GM23338 (cell line): ENCODE measurements around the gene MMP15. TPM values are rescaled to one million over a fixed set of nuclear protein-coding genes. Genes with fewer than 3 reads are reported as not detected.

Experiments used
- ATAC-seq: fragments of 200-7000 bp; cut with Tn5 transposase; 3 replicates; pipeline ENCODE4 v1.9.1; 2020
- DNase-seq: peaks from one replicate; pipeline ENCODE4 v3.0.0-alpha.2; 2015; ENCODE audit warnings: low spot score
- H2AFZ ChIP-seq: fragments of 200-600 bp; sonication (generic); 2 replicates; pipeline ENCODE4 v1.8.0; 2016; ENCODE audit warnings: antibody characterized with exemption, mild to moderate bottlenecking, moderate library complexity
- H3F3A ChIP-seq: fragments of 200-600 bp; sonication (generic); replicated peaks from 2 replicates; pipeline ENCODE4 v1.8.0; 2017; ENCODE audit warnings: antibody characterized with exemption, mixed run types, low read depth
- H3K27ac ChIP-seq: fragments of 200-600 bp; sonication (generic); 2 replicates; pipeline ENCODE4 v1.6.1; 2016; ENCODE audit warnings: low read depth
- H3K27me3 ChIP-seq: fragments of 200-600 bp; sonication (generic); 2 replicates; pipeline ENCODE4 v1.8.0; 2016; ENCODE audit warnings: mild to moderate bottlenecking, mixed run types, moderate library complexity; ENCODE audit not compliant: insufficient read depth
- H3K36me3 ChIP-seq: fragments of 200-600 bp; sonication (generic); 2 replicates; pipeline ENCODE4 v1.8.0; 2016; ENCODE audit warnings: mild to moderate bottlenecking; ENCODE audit not compliant: insufficient read depth
- H3K4me1 ChIP-seq: fragments of 200-600 bp; sonication (generic); 2 replicates; pipeline ENCODE4 v1.8.0; 2016; ENCODE audit warnings: mild to moderate bottlenecking, moderate library complexity; ENCODE audit not compliant: insufficient read depth
- H3K4me2 ChIP-seq: fragments of 200-600 bp; sonication (generic); 2 replicates; pipeline ENCODE4 v1.7.1; 2017; ENCODE audit warnings: mixed run types
- H3K4me3 ChIP-seq: fragments of 200-600 bp; sonication (generic); 2 replicates; pipeline ENCODE4 v1.6.1; 2016; ENCODE audit warnings: mixed run types
- H3K79me2 ChIP-seq: fragments of 200-600 bp; sonication (generic); replicated peaks from 2 replicates; pipeline ENCODE4 v1.8.0; 2017; ENCODE audit warnings: mild to moderate bottlenecking; ENCODE audit not compliant: insufficient read depth
- H3K9me2 ChIP-seq: fragments of 200-600 bp; sonication (generic); 2 replicates; pipeline ENCODE4 v1.8.0; 2017; ENCODE audit not compliant: insufficient read depth
- H4K20me1 ChIP-seq: fragments of 200-600 bp; sonication (generic); replicated peaks from 2 replicates; pipeline ENCODE4 v1.8.0; 2017; ENCODE audit warnings: mild to moderate bottlenecking; ENCODE audit not compliant: insufficient read depth
- H3K27ac Mint-ChIP-seq: 2 replicates; pipeline ENCODE4 v1.8.0; 2020; ENCODE audit warnings: inconsistent platforms, mild to moderate bottlenecking, moderate library complexity, mixed read lengths
- H3K27me3 Mint-ChIP-seq: 3 replicates; pipeline ENCODE4 v1.8.0; 2022; ENCODE audit warnings: low read depth, mild to moderate bottlenecking, moderate library complexity, mixed read lengths, inconsistent platforms; ENCODE audit not compliant: insufficient read depth, poor library complexity
- H3K36me3 Mint-ChIP-seq: 3 replicates; pipeline ENCODE4 v1.8.0; 2021; ENCODE audit warnings: low read depth, mild to moderate bottlenecking, inconsistent platforms, moderate library complexity, mixed read lengths
- H3K4me1 Mint-ChIP-seq: 3 replicates; pipeline ENCODE4 v1.8.0; 2020; ENCODE audit warnings: mild to moderate bottlenecking, inconsistent platforms, mixed read lengths
- H3K4me3 Mint-ChIP-seq: 3 replicates; pipeline ENCODE4 v1.8.0; 2021; ENCODE audit warnings: moderate library complexity, mild to moderate bottlenecking, inconsistent platforms, mixed read lengths
- H3K9me3 Mint-ChIP-seq: 3 replicates; pipeline ENCODE4 v1.8.0; 2020; ENCODE audit warnings: moderate library complexity, mild to moderate bottlenecking, inconsistent platforms, mixed read lengths
- CREB1 ChIP-seq: fragments of 250-450 bp; sonication (Bioruptor Pico); IDR thresholded peaks from 2 replicates; pipeline ENCODE4 v1.5.0; 2020; ENCODE audit warnings: low read depth, mild to moderate bottlenecking, moderate library complexity
- EZH2 ChIP-seq: fragments of 200-600 bp; sonication (generic); IDR thresholded peaks from one replicate; pipeline ENCODE4 v1.8.0; 2017; ENCODE audit warnings: antibody characterized with exemption, mild to moderate bottlenecking, low read depth; ENCODE audit not compliant: unreplicated experiment
- EZH2phosphoT487 ChIP-seq: fragments of 200-600 bp; sonication (generic); IDR thresholded peaks from one replicate; pipeline ENCODE4 v1.8.1; 2018; ENCODE audit warnings: antibody characterized with exemption; ENCODE audit not compliant: unreplicated experiment
- JUNB ChIP-seq: IDR thresholded peaks from one replicate; pipeline ENCODE4 v1.6.1; 2016; ENCODE audit warnings: antibody characterized with exemption; ENCODE audit not compliant: unreplicated experiment
- NANOG ChIP-seq: IDR thresholded peaks from 2 replicates; pipeline ENCODE4 v1.6.1; 2016; ENCODE audit warnings: antibody characterized with exemption, borderline replicate concordance
- POLR2AphosphoS5 ChIP-seq: IDR thresholded peaks from 2 replicates; pipeline ENCODE4 v1.6.1; 2016; ENCODE audit warnings: antibody characterized with exemption, low read depth
- STAT1 ChIP-seq: IDR thresholded peaks from one replicate; pipeline ENCODE4 v1.6.1; 2016; ENCODE audit warnings: antibody characterized with exemption; ENCODE audit not compliant: unreplicated experiment
- ZNF114 ChIP-seq: fragments of 250-450 bp; sonication (Bioruptor Pico); IDR thresholded peaks from 2 replicates; pipeline ENCODE4 v1.5.0; 2020; ENCODE audit warnings: mild to moderate bottlenecking, moderate library complexity
- ZNF331 ChIP-seq: fragments of 250-450 bp; sonication (Bioruptor Pico); IDR thresholded peaks from 2 replicates; pipeline ENCODE4 v1.5.0; 2020; ENCODE audit warnings: low read depth, mild to moderate bottlenecking, moderate library complexity
- polyA plus RNA-seq: library from polyadenylated mRNA; unstranded; fragments of >200 nt; fragmentation: Nextera tagmentation; extraction: Ambion mirVana; gene quantifications from 2 replicates; pipeline ENCODE4 v1.2.1, GENCODE V29; 2016
- total RNA-seq: library from RNA; depleted of rRNA; stranded (reverse); fragments of >200 nt; shearing (Covaris generic); gene quantifications from 2 replicates; pipeline ENCODE4 v1.2.3, GENCODE V29; 2014
- TF ChIP-seq, protein P1 (sequence below): IDR thresholded peaks from one replicate; pipeline ENCODE4 v1.6.1; 2018; ENCODE audit warnings: antibody characterized with exemption; ENCODE audit not compliant: unreplicated experiment
- TF ChIP-seq, protein P2 (sequence below): fragments of 250-450 bp; sonication (Bioruptor Pico); IDR thresholded peaks from 2 replicates; pipeline ENCODE4 v1.5.0; 2020; ENCODE audit warnings: mild to moderate bottlenecking, moderate library complexity
- TF ChIP-seq, protein P3 (sequence below), 2 experiments: fragments of 200-600 bp in 1 of 2; sonication (generic) in 1 of 2; conservative IDR thresholded peaks; 2 replicates each; pipeline versions ENCODE4 v1.5.1 to v1.6.1; 2016 to 2017; ENCODE audit warnings: antibody characterized with exemption in 2 of 2, low read depth in 2 of 2, mild to moderate bottlenecking in 2 of 2, moderate library complexity in 1 of 2
- TF ChIP-seq, protein P4 (sequence below): IDR thresholded peaks from 2 replicates; pipeline ENCODE4 v1.6.1; 2016; ENCODE audit warnings: antibody characterized with exemption

Gene MMP15
- total and polyA plus RNA-seq, 2 experiments from 2014 or later, result 10.9 to 79.1 TPM

DNA sequence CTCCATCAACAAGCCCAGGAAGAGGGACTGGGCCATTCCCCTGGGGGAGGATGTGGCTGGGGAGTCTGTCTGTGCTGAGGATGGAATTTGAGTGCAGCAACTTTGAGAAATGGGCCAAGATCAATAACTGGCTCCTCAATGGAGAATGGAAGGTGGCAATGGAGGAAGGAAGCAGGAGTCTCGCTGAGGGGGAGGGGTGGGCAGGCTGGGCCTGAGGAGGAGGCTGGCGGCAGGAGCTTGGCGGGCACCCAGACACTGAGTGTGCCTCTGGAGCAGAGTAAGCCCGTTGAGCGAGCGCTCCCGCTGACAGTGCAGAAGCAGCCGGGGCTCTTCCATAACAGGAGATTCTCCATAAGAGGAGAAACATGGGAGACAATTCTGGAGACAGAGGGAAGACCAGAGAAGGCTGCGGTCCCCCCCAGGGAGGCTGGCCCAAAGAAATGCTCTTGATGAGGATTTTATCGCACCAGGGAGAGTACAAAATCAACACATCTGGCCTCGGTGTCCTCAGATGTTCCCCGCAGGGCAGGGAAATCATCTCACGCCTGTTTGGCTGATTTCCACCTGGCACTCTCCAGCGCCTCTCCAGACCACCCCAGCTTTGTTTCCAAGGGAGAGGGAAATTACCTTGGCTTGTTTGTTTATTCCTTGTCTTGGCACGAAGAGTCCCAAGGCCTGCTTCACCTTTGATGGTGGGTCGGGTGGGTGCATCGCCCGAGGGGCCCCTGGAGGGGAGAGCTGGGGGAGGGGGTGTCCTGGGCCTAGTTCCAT is 2.8 kb upstream of the MMP15 start:
- H3K27me3 ChIP-seq, result peaks cover 5% of the 10 kb centered on the region; the same call in 1 of the 2 replicates
- H3K4me1 ChIP-seq, result peaks cover 25% of the 10 kb centered on the region
- peaks cover 37% of the 10 kb centered on the region for H3K4me1 Mint-ChIP-seq
- no peak overlapping the region for H3K27ac Mint-ChIP-seq
- ATAC-seq (no peak), DNase-seq (peak; percentile 29)
- TF ChIP-seq CREB1 (CRISPR knock-in tag) (no peak), EZH2 (no peak), POLR2AphosphoS5 (no peak), NANOG (no peak), ZNF114 (no peak), STAT1 (no peak), EZH2phosphoT487 (no peak), ZNF331 (CRISPR knock-in tag) (no peak), JUNB (no peak)
- TF ChIP-seq, protein P1, sequence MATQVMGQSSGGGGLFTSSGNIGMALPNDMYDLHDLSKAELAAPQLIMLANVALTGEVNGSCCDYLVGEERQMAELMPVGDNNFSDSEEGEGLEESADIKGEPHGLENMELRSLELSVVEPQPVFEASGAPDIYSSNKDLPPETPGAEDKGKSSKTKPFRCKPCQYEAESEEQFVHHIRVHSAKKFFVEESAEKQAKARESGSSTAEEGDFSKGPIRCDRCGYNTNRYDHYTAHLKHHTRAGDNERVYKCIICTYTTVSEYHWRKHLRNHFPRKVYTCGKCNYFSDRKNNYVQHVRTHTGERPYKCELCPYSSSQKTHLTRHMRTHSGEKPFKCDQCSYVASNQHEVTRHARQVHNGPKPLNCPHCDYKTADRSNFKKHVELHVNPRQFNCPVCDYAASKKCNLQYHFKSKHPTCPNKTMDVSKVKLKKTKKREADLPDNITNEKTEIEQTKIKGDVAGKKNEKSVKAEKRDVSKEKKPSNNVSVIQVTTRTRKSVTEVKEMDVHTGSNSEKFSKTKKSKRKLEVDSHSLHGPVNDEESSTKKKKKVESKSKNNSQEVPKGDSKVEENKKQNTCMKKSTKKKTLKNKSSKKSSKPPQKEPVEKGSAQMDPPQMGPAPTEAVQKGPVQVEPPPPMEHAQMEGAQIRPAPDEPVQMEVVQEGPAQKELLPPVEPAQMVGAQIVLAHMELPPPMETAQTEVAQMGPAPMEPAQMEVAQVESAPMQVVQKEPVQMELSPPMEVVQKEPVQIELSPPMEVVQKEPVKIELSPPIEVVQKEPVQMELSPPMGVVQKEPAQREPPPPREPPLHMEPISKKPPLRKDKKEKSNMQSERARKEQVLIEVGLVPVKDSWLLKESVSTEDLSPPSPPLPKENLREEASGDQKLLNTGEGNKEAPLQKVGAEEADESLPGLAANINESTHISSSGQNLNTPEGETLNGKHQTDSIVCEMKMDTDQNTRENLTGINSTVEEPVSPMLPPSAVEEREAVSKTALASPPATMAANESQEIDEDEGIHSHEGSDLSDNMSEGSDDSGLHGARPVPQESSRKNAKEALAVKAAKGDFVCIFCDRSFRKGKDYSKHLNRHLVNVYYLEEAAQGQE, result no peak
- TF ChIP-seq, protein P2, sequence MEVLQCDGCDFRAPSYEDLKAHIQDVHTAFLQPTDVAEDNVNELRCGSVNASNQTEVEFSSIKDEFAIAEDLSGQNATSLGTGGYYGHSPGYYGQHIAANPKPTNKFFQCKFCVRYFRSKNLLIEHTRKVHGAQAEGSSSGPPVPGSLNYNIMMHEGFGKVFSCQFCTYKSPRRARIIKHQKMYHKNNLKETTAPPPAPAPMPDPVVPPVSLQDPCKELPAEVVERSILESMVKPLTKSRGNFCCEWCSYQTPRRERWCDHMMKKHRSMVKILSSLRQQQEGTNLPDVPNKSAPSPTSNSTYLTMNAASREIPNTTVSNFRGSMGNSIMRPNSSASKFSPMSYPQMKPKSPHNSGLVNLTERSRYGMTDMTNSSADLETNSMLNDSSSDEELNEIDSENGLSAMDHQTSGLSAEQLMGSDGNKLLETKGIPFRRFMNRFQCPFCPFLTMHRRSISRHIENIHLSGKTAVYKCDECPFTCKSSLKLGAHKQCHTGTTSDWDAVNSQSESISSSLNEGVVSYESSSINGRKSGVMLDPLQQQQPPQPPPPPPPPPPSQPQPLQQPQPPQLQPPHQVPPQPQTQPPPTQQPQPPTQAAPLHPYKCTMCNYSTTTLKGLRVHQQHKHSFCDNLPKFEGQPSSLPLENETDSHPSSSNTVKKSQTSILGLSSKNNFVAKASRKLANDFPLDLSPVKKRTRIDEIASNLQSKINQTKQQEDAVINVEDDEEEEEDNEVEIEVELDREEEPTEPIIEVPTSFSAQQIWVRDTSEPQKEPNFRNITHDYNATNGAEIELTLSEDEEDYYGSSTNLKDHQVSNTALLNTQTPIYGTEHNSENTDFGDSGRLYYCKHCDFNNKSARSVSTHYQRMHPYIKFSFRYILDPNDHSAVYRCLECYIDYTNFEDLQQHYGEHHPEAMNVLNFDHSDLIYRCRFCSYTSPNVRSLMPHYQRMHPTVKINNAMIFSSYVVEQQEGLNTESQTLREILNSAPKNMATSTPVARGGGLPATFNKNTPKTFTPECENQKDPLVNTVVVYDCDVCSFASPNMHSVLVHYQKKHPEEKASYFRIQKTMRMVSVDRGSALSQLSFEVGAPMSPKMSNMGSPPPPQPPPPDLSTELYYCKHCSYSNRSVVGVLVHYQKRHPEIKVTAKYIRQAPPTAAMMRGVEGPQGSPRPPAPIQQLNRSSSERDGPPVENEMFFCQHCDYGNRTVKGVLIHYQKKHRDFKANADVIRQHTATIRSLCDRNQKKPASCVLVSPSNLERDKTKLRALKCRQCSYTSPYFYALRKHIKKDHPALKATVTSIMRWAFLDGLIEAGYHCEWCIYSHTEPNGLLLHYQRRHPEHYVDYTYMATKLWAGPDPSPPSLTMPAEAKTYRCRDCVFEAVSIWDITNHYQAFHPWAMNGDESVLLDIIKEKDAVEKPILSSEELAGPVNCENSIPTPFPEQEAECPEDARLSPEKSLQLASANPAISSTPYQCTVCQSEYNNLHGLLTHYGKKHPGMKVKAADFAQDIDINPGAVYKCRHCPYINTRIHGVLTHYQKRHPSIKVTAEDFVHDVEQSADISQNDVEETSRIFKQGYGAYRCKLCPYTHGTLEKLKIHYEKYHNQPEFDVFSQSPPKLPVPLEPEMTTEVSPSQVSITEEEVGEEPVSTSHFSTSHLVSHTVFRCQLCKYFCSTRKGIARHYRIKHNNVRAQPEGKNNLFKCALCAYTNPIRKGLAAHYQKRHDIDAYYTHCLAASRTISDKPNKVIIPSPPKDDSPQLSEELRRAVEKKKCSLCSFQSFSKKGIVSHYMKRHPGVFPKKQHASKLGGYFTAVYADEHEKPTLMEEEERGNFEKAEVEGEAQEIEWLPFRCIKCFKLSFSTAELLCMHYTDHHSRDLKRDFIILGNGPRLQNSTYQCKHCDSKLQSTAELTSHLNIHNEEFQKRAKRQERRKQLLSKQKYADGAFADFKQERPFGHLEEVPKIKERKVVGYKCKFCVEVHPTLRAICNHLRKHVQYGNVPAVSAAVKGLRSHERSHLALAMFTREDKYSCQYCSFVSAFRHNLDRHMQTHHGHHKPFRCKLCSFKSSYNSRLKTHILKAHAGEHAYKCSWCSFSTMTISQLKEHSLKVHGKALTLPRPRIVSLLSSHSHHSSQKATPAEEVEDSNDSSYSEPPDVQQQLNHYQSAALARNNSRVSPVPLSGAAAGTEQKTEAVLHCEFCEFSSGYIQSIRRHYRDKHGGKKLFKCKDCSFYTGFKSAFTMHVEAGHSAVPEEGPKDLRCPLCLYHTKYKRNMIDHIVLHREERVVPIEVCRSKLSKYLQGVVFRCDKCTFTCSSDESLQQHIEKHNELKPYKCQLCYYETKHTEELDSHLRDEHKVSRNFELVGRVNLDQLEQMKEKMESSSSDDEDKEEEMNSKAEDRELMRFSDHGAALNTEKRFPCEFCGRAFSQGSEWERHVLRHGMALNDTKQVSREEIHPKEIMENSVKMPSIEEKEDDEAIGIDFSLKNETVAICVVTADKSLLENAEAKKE (CRISPR knock-in tag), result no peak
- TF ChIP-seq, protein P3, sequence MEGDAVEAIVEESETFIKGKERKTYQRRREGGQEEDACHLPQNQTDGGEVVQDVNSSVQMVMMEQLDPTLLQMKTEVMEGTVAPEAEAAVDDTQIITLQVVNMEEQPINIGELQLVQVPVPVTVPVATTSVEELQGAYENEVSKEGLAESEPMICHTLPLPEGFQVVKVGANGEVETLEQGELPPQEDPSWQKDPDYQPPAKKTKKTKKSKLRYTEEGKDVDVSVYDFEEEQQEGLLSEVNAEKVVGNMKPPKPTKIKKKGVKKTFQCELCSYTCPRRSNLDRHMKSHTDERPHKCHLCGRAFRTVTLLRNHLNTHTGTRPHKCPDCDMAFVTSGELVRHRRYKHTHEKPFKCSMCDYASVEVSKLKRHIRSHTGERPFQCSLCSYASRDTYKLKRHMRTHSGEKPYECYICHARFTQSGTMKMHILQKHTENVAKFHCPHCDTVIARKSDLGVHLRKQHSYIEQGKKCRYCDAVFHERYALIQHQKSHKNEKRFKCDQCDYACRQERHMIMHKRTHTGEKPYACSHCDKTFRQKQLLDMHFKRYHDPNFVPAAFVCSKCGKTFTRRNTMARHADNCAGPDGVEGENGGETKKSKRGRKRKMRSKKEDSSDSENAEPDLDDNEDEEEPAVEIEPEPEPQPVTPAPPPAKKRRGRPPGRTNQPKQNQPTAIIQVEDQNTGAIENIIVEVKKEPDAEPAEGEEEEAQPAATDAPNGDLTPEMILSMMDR (conservative IDR thresholded peaks at IDR 0.05; ENCODE audit: low read depth in 2 of 2), result no peak
- TF ChIP-seq, protein P4, sequence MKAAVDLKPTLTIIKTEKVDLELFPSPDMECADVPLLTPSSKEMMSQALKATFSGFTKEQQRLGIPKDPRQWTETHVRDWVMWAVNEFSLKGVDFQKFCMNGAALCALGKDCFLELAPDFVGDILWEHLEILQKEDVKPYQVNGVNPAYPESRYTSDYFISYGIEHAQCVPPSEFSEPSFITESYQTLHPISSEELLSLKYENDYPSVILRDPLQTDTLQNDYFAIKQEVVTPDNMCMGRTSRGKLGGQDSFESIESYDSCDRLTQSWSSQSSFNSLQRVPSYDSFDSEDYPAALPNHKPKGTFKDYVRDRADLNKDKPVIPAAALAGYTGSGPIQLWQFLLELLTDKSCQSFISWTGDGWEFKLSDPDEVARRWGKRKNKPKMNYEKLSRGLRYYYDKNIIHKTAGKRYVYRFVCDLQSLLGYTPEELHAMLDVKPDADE, result no peak
- peak overlapping the region; percentile 87 for H3K4me2 ChIP-seq
- peak overlapping the region; percentile 26; the same call in 1 of the 3 replicates for H3K4me3 Mint-ChIP-seq
- H3K9me2 ChIP-seq, result no peaks in the 10 kb centered on the region
- H3K36me3 ChIP-seq, result no peaks in the 10 kb centered on the region; the same call in 1 of the 2 replicates
- peaks cover 7% of the 10 kb centered on the region; the same call in 1 of the 2 replicates for H3F3A ChIP-seq
- H4K20me1 ChIP-seq, result no peaks in the 10 kb centered on the region
- H3K79me2 ChIP-seq, result peaks cover 8% of the 10 kb centered on the region; the same call in 1 of the 2 replicates
- peaks cover 10% of the 10 kb centered on the region for H3K27me3 Mint-ChIP-seq
- peak overlapping the region; percentile 13; the same call in 1 of the 2 replicates for H3K4me3 ChIP-seq
- H3K36me3 Mint-ChIP-seq, result no peaks in the 10 kb centered on the region
- H2AFZ ChIP-seq, result no peak overlapping the region
- H3K9me3 Mint-ChIP-seq, result no peaks in the 10 kb centered on the region
- H3K27ac ChIP-seq, result no peak overlapping the region
